ENCODE data around the gene CTTN.

- TF ChIP-seq EZH2 (IDR thresholded peaks at IDR 0.05; ENCODE audit: borderline replicate concordance, low read length) (no peak), CTCF (IDR thresholded peaks at IDR 0.05; ENCODE audit: low read length) (no peak)
Observed at GRCh38 chr11:70427436-70427835, 29.1 kb downstream of the CTTN start.

Data from OCI-LY1 (cell line).